ENCODE measurements around the gene TGFBR2.

Gene TGFBR2

GRCh38 chr3:30721314-30721634, 114.9 kb downstream of the TGFBR2 start:
- H3K4me3 ChIP-seq (ENCODE audit: low read depth, low read length) = no peak overlapping the region
- DNase-seq (ENCODE audit: low read depth) = no peak
- TF ChIP-seq CTCF (IDR thresholded peaks at IDR 0.05; ENCODE audit: insufficient read depth, low read depth, low read length, missing control alignments) = no peak

DNA sequence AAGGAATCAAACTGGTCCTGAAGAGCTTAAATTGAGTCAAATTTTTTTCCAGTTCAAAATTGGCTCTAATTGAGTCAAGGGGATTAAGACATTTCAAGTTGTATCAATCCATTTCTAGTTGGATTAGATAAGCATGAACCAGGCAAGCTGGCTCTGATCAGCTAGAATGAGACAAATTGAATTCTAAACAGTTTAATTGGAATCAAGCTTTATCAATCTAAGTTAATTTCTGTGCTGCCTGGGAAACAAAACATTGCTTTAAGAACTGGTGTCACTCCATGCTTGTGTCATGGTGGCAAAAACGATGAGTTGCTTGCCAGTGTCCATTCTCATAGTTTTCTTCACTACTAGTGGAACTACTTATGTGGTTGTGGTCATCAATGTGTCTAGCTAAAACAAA, 116.8 kb downstream of the TGFBR2 start:
- H3K4me3 ChIP-seq (ENCODE audit: low read depth, low read length) = no peak overlapping the region
- no peak for TF ChIP-seq CTCF (IDR thresholded peaks at IDR 0.05; ENCODE audit: insufficient read depth, low read depth, low read length, missing control alignments)
- DNase-seq (ENCODE audit: low read depth) = no peak

GRCh38 chr3:30724863-30725262, 118.5 kb downstream of the TGFBR2 start:
- DNase-seq (ENCODE audit: low read depth) = no peak
- H3K4me3 ChIP-seq (ENCODE audit: low read depth, low read length) = no peak overlapping the region
- TF ChIP-seq CTCF (IDR thresholded peaks at IDR 0.05; ENCODE audit: insufficient read depth, low read depth, low read length, missing control alignments) = no peak

DNA sequence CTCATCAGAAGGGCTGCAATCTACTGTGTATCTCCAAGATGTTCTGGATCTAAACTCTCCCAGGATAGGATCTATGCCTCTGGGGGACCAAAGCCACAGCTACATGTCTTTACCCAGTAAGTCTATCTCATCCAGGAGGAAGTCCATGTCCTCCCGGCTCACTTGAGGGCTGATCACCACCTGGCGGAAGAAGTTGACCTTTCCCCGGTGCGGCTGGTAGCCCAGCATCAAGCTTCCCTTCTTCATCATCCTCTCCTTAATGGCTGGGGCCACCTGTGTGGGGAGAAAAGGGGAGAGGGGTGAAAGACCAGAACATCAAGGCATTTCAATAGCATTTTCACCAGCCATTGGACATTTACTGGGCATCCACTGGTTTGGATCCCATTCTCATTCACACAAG, 121.7 kb downstream of the TGFBR2 start:
- no peak for DNase-seq (ENCODE audit: low read depth)
- TF ChIP-seq CTCF (IDR thresholded peaks at IDR 0.05; ENCODE audit: insufficient read depth, low read depth, low read length, missing control alignments) = no peak
- H3K4me3 ChIP-seq (ENCODE audit: low read depth, low read length) = no peak overlapping the region

DNA sequence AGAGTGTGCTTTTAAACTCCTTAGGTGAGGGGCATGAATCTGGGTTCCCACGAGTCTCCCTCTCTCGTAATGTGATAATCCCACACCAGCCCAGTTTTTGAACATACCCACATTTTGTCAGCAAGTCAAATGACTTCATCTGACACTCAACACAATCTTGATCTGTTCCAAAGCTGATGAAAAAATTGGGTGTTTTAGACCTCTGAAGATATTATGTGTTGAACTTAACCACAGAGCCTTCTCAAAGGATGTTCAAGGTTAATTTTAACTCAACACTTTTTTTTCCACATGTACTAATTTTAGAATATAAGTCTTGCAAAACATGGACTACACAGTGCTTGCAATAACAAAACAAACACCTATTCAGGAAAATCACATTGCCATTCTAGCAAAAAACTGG, 123.1 kb downstream of the TGFBR2 start:
- no peak overlapping the region for H3K4me3 ChIP-seq (ENCODE audit: low read depth, low read length)
- no peak for TF ChIP-seq CTCF (IDR thresholded peaks at IDR 0.05; ENCODE audit: insufficient read depth, low read depth, low read length, missing control alignments)
- no peak for DNase-seq (ENCODE audit: low read depth)

DNA sequence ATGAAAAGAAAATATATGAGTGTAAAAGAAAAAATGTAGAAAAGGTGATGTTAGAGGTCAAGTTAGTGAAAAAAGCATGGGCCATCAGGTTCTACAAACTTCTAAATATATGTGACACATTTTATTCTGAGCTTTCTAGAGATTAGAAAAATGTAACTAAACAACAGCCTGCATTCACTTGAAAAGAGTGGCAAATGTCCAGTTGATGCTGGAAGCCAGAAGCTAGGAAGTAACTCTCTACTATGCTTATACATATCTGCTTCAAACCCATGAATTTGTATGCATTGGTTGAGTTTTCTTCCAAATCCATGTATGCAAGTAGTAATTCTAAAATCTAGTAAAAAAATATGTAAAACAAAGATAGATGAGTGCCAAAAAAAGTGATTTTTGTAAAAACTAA, 123.5 kb downstream of the TGFBR2 start:
- TF ChIP-seq CTCF (IDR thresholded peaks at IDR 0.05; ENCODE audit: insufficient read depth, low read depth, low read length, missing control alignments) = no peak
- no peak overlapping the region for H3K4me3 ChIP-seq (ENCODE audit: low read depth, low read length)
- no peak for DNase-seq (ENCODE audit: low read depth)

GRCh38 chr3:30730967-30731366, 124.6 kb downstream of the TGFBR2 start:
- TF ChIP-seq CTCF (IDR thresholded peaks at IDR 0.05; ENCODE audit: insufficient read depth, low read depth, low read length, missing control alignments) = no peak
- DNase-seq (ENCODE audit: low read depth) = no peak
- no peak overlapping the region for H3K4me3 ChIP-seq (ENCODE audit: low read depth, low read length)

Measured in GM12865 (cell line).